GM12878 (cell line): ENCODE data around the gene NECTIN2. TPM values are rescaled to one million over a fixed set of nuclear protein-coding genes. Genes with fewer than 3 reads are reported as not detected.

Experiments
- ATAC-seq: fragments of 200-7000 bp; cut with Tn5 transposase; 3 replicates; pipeline ENCODE4 v1.9.1; 2020; ENCODE audit warnings: mild to moderate bottlenecking, moderate library complexity
- BruUV-seq: library from RNA; stranded (reverse); fragments of 400-500 nt; replicated peaks from 2 replicates; lab custom pipeline; 2021; lab: Mats Ljungman, UMichigan
- CTCF ChIA-PET: fragments of 300-600 bp; sonication (Branson Sonifier 250); formaldehyde crosslinking; extraction: SDS; loops from one replicate; lab custom pipeline; 2021; ENCODE audit warnings: inconsistent platforms; lab: Yijun Ruan, JAX
- POLR2A ChIA-PET: fragments of 350-600 bp; formaldehyde crosslinking; extraction: SDS; loops from one replicate; lab custom pipeline; 2021; ENCODE audit warnings: inconsistent platforms; lab: Charles Lee
- RAD21 ChIA-PET: fragments of 300-600 bp; sonication (Branson Sonifier 250); formaldehyde crosslinking; loops from one replicate; lab custom pipeline; 2023; ENCODE audit warnings: antibody characterized with exemption; ENCODE audit not compliant: unreplicated experiment; lab: Charles Lee
- SMC1A ChIA-PET: fragments of 300-600 bp; sonication (Branson Sonifier 250); formaldehyde crosslinking; loops from one replicate; lab custom pipeline; 2023; ENCODE audit not compliant: unreplicated experiment, uncharacterized antibody; lab: Charles Lee
- DNase-seq: peaks from one replicate; pipeline ENCODE4 v3.0.0-alpha.2; 2011; ENCODE audit warnings: low read depth, low spot score
- FAIRE-seq: peaks from 3 replicates; lab custom pipeline; 2011; peaks lifted over from hg19 to GRCh38; lab: Jason Lieb, UNC
- H2AFZ ChIP-seq: 2 replicates; pipeline ENCODE4 v1.6.0; 2011; ENCODE audit warnings: low read depth, low read length, control low read depth; ENCODE audit not compliant: control insufficient read depth
- H3K27ac ChIP-seq: 2 replicates; pipeline ENCODE4 v1.5.1; 2011; ENCODE audit warnings: control low read depth; ENCODE audit not compliant: control insufficient read depth, insufficient read depth
- H3K27me3 ChIP-seq, 2 experiments: replicated peaks in 1 of 2; 2 replicates each; pipeline versions ENCODE4 v1.6.0 to v1.6.1; 2011; ENCODE audit warnings: low read length in 1 of 2; ENCODE audit not compliant: control insufficient read depth in 2 of 2, insufficient read depth in 2 of 2
- H3K36me3 ChIP-seq, 2 experiments: 2 replicates each; pipeline ENCODE4 v1.5.1; 2011; ENCODE audit warnings: low read length in 1 of 2; ENCODE audit not compliant: control insufficient read depth in 2 of 2, insufficient read depth in 2 of 2
- H3K4me1 ChIP-seq: 2 replicates; pipeline ENCODE4 v1.6.1; 2011; ENCODE audit warnings: mild to moderate bottlenecking, low read length, moderate library complexity, mixed read lengths; ENCODE audit not compliant: control insufficient read depth, insufficient read depth
- H3K4me2 ChIP-seq: 2 replicates; pipeline ENCODE4 v1.6.0; 2011; ENCODE audit warnings: control low read depth; ENCODE audit not compliant: control insufficient read depth, insufficient read depth
- H3K4me3 ChIP-seq: fragments of 200-600 bp; sonication (generic); 2 replicates; pipeline ENCODE4 v1.5.1; 2016
- H3K79me2 ChIP-seq: 2 replicates; pipeline ENCODE4 v1.6.0; 2011; ENCODE audit warnings: low read length; ENCODE audit not compliant: control insufficient read depth, insufficient read depth
- H3K9ac ChIP-seq: 2 replicates; pipeline ENCODE4 v1.8.0; 2011; ENCODE audit warnings: low read length, control low read depth, mixed read lengths; ENCODE audit not compliant: control insufficient read depth, insufficient read depth
- H3K9me3 ChIP-seq: replicated peaks from 3 replicates; pipeline ENCODE4 v1.5.1; 2011; ENCODE audit warnings: mild to moderate bottlenecking, low read length; ENCODE audit not compliant: control insufficient read depth, insufficient read depth
- H4K20me1 ChIP-seq: 2 replicates; pipeline ENCODE4 v1.6.0; 2011; ENCODE audit not compliant: control insufficient read depth, insufficient read depth
- BHLHE40 ChIP-seq, 2 experiments: fragments of 450-650 bp in 1 of 2; IDR thresholded peaks; 2 replicates each; pipeline ENCODE4 v1.6.1; 2011 to 2017; ENCODE audit warnings: low read depth in 2 of 2, borderline replicate concordance in 1 of 2, improper control_type of control experiment in 1 of 2, low read length in 1 of 2, mild to moderate bottlenecking in 1 of 2
- CHD2 ChIP-seq: IDR thresholded peaks from 2 replicates; pipeline ENCODE4 v1.6.1; 2011; ENCODE audit warnings: low read depth, low read length, improper control_type of control experiment, borderline replicate concordance
- CHD4 ChIP-seq: fragments of 200-600 bp; sonication (generic); IDR thresholded peaks from 2 replicates; pipeline ENCODE4 v1.6.1; 2016; ENCODE audit warnings: mild to moderate bottlenecking
- EP300 ChIP-seq, 2 experiments: fragments of 150-350 bp in 1 of 2; IDR thresholded peaks; 2 replicates each; pipeline ENCODE4 v1.6.1; 2011 to 2012; ENCODE audit warnings: low read depth in 2 of 2, low read length in 2 of 2, borderline replicate concordance in 1 of 2, improper control_type of control experiment in 1 of 2, inconsistent platforms in 1 of 2; ENCODE audit not compliant: control insufficient read depth in 1 of 2
- KAT2A ChIP-seq: conservative IDR thresholded peaks from 2 replicates; pipeline ENCODE4 v1.6.1; 2011; ENCODE audit warnings: low read depth, low read length; ENCODE audit not compliant: control insufficient read depth
- KLF5 ChIP-seq: fragments of 450-650 bp; IDR thresholded peaks from 2 replicates; pipeline ENCODE4 v1.6.1; 2014; ENCODE audit warnings: mild to moderate bottlenecking; ENCODE audit not compliant: partially characterized antibody
- NBN ChIP-seq: fragments of 450-650 bp; IDR thresholded peaks from 2 replicates; pipeline ENCODE4 v1.6.1; 2016
- NR2C1 ChIP-seq: fragments of 450-650 bp; IDR thresholded peaks from 2 replicates; pipeline ENCODE4 v1.6.1; 2017; ENCODE audit warnings: antibody characterized with exemption, mild to moderate bottlenecking, moderate library complexity
- PML ChIP-seq: IDR thresholded peaks from 2 replicates; pipeline ENCODE4 v1.6.1; 2012; ENCODE audit warnings: low read length, inconsistent platforms
- RELB ChIP-seq: fragments of 450-650 bp; IDR thresholded peaks from 2 replicates; pipeline ENCODE4 v1.6.1; 2017; ENCODE audit warnings: low read depth, mild to moderate bottlenecking, moderate library complexity
- SUZ12 ChIP-seq: fragments of 200-600 bp; sonication (generic); IDR thresholded peaks from one replicate; pipeline ENCODE4 v1.6.1; 2018; ENCODE audit warnings: antibody characterized with exemption, mild to moderate bottlenecking; ENCODE audit not compliant: unreplicated experiment
- TBL1XR1 ChIP-seq: IDR thresholded peaks from 2 replicates; pipeline ENCODE4 v1.6.1; 2012; ENCODE audit warnings: low read depth, low read length, improper control_type of control experiment
- ZNF207 ChIP-seq: fragments of 450-650 bp; IDR thresholded peaks from 2 replicates; pipeline ENCODE4 v1.6.1; 2014; ENCODE audit warnings: antibody characterized with exemption, mild to moderate bottlenecking, borderline replicate concordance
- ZSCAN29 ChIP-seq: fragments of 450-650 bp; IDR thresholded peaks from 2 replicates; pipeline ENCODE4 v1.6.1; 2017; ENCODE audit warnings: mild to moderate bottlenecking, moderate library complexity
- WGBS: methylation state at CpG from one replicate; pipeline ENCODE4 v1.1.6; 2016; ENCODE audit warnings: low lambda C conversion rate; ENCODE audit not compliant: insufficient replicate concordance, insufficient coverage; ENCODE audit errors: missing lambda C conversion rate; 5-methylcytosine and 5-hydroxymethylcytosine counted together
- in situ Hi-C: fragments of 300-500 bp; cut with MboI; formaldehyde crosslinking; loops from 9 replicates; pipeline ENCODE4 v1.14.3; 2018; ENCODE audit warnings: mixed read lengths
- intact Hi-C: fragments of 100-400 bp; cut with micrococcal nuclease; formaldehyde crosslinking; loops from one replicate; pipeline ENCODE4 v1.14.2; 2022; ENCODE audit not compliant: unreplicated experiment
- polyA plus RNA-seq, 11 experiments: library from polyadenylated mRNA; depleted of rRNA in 4 of 11; unstranded in 6 of 11; stranded (reverse) in 5 of 11; fragments of >200 nt; fragmentation: Nextera tagmentation in 4 of 11; fragmentation: Illumina TruSeq in 1 of 11; extraction: Ambion mirVana in 4 of 11; extraction: Trizol in 1 of 11; gene quantifications; 1 replicate in 1 of 11; 2 replicates in 10 of 11; pipeline versions ENCODE4 v1.2.1 to v1.2.3, GENCODE V29; 2011 to 2016; ENCODE audit warnings: inconsistent platforms in 2 of 11, missing spikeins in 2 of 11, low read depth in 1 of 11
- total RNA-seq, 4 experiments: library from RNA; depleted of rRNA in 3 of 4; stranded (reverse); fragments of >200 nt in 3 of 4; fragmentation: Illumina TruSeq in 1 of 4; extraction: Trizol in 1 of 4; gene quantifications; 2 replicates each; pipeline versions ENCODE4 v1.2.1 to v1.2.3, GENCODE V29; 2013 to 2021
- TF ChIP-seq, protein P1 (sequence below): fragments of 450-650 bp; IDR thresholded peaks from 2 replicates; pipeline ENCODE4 v1.6.1; 2017; ENCODE audit warnings: mild to moderate bottlenecking, moderate library complexity

The NECTIN2 gene
- total and polyA plus RNA-seq, 10 of the 15 experiments (the other 5 are each of a cell fraction or from before 2014, with no cell fraction given), result 0.05 to 0.36 (median 0.26) TPM; not detected in 5

DNA sequence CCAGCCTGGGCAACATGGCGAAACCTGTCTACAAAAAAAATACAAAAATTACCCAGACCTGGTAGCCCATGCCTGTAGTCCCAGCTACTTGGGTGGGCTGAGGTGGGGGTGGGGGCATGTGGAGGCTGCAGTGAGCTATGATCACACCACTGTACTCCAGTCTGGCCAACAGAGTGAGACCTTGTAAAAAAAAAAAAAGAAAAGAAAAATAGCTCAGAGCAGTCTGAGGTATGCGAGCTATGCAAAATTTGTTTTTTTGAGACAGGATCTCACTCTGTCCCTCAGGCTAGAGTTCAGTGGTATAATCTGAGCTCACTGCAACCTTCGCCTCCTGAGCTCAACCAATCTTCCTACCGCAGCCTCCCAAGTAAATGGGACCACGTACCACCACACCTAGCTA, 37.8 kb downstream of the NECTIN2 start (continued):
- TF ChIP-seq, protein P1, sequence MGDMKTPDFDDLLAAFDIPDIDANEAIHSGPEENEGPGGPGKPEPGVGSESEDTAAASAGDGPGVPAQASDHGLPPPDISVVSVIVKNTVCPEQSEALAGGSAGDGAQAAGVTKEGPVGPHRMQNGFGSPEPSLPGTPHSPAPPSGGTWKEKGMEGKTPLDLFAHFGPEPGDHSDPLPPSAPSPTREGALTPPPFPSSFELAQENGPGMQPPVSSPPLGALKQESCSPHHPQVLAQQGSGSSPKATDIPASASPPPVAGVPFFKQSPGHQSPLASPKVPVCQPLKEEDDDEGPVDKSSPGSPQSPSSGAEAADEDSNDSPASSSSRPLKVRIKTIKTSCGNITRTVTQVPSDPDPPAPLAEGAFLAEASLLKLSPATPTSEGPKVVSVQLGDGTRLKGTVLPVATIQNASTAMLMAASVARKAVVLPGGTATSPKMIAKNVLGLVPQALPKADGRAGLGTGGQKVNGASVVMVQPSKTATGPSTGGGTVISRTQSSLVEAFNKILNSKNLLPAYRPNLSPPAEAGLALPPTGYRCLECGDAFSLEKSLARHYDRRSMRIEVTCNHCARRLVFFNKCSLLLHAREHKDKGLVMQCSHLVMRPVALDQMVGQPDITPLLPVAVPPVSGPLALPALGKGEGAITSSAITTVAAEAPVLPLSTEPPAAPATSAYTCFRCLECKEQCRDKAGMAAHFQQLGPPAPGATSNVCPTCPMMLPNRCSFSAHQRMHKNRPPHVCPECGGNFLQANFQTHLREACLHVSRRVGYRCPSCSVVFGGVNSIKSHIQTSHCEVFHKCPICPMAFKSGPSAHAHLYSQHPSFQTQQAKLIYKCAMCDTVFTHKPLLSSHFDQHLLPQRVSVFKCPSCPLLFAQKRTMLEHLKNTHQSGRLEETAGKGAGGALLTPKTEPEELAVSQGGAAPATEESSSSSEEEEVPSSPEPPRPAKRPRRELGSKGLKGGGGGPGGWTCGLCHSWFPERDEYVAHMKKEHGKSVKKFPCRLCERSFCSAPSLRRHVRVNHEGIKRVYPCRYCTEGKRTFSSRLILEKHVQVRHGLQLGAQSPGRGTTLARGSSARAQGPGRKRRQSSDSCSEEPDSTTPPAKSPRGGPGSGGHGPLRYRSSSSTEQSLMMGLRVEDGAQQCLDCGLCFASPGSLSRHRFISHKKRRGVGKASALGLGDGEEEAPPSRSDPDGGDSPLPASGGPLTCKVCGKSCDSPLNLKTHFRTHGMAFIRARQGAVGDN, result no peak
- no peak for TF ChIP-seq SUZ12

- BruUV-seq, result no TSS peak
- in situ Hi-C loops (no loop called here), intact Hi-C loops (no loop called here)
- Histone ChIP-seq H3K27ac (no peak overlapping the region), H3K4me3 (no peak overlapping the region), H3K4me2 (no peak overlapping the region), H3K27me3 (no peaks in the 10 kb centered on the region), H3K36me3 (no peaks in the 10 kb centered on the region), H3K4me1 (peaks cover 1% of the 10 kb centered on the region), H3K9ac (no peak overlapping the region), H3K9me3 (no peaks in the 10 kb centered on the region; the same call in 2 of the 3 replicates), H4K20me1 (no peaks in the 10 kb centered on the region), H3K79me2 (no peaks in the 10 kb centered on the region), H2AFZ (no peak overlapping the region)
- ATAC-seq (no peak), DNase-seq (no peak), FAIRE-seq (no peak)
- ChIA-PET POLR2A (interaction anchor here (0.6 kb wide), 1 partner anchor 14 kb away, joined by 3 read pairs; no protein-coding TSS in a partner anchor), CTCF (interaction anchor here (1.1 to 1.4 kb wide), 2 partner anchors 101 to 314 kb away, joined by 3 to 4 read pairs; no protein-coding TSS in a partner anchor), SMC1A (interaction anchor here (0.7 kb wide), 1 partner anchor 80 kb away, joined by 4 read pairs; no protein-coding TSS in a partner anchor), RAD21 (no interaction called here)
- 47% methylated on average over 4 of the region's 4 CpGs for WGBS
- no peak for TF ChIP-seq CHD2
- TF ChIP-seq KAT2A, result no peak
- TF ChIP-seq KLF5, result no peak
- no peak for TF ChIP-seq ZSCAN29
- TF ChIP-seq NR2C1, result no peak
- no peak for TF ChIP-seq EP300 (IDR thresholded peaks at IDR 0.05; ENCODE audit: borderline replicate concordance in 1 of 2, control insufficient read depth in 1 of 2, low read depth in 2 of 2, low read length in 2 of 2)
- no peak for TF ChIP-seq ZNF207
- no peak for TF ChIP-seq TBL1XR1
- no peak for TF ChIP-seq CHD4
- TF ChIP-seq PML, result no peak
- TF ChIP-seq BHLHE40 (IDR thresholded peaks at IDR 0.05; ENCODE audit: borderline replicate concordance in 1 of 2, low read depth in 2 of 2, low read length in 1 of 2), result no peak
- no peak for TF ChIP-seq RELB
- TF ChIP-seq NBN, result no peak
Observed at GRCh38 chr19:44884566-44884965, 38.5 kb downstream of the NECTIN2 start.
